NCI-H1092 (cell line): ENCODE measurements around the gene STARD4.

Experiments used
- DNase-seq: peaks from one replicate; lab custom pipeline; 2025; lab: John Stamatoyannopoulos, UW

Gene STARD4

DNA sequence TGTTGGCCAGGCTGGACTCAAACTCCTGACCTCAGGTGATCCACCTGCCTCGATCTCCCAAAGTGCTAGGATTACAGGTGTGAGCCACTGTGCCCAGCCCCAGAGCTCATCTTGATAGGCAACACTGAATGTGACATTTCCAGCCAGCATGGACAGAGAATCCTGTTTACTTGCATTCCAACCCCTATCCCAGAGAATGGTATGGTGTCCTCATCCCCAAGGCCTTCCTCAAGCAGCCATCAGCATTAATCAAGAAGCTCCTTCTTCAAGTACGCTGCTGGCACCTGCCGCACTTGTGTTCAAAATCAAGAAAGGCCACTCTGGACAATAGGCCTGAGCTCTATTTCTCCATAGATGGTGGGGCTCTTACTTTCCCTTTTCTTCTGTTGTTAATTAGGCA lies 40.2 kb downstream of the STARD4 start:
- no peak for DNase-seq

- DNase-seq = no peak
Observed at GRCh38 chr5:111469903-111470302, 42.4 kb downstream of the STARD4 start.

- no peak for DNase-seq
Observed at GRCh38 chr5:111469293-111469896, 42.9 kb downstream of the STARD4 start.

DNA sequence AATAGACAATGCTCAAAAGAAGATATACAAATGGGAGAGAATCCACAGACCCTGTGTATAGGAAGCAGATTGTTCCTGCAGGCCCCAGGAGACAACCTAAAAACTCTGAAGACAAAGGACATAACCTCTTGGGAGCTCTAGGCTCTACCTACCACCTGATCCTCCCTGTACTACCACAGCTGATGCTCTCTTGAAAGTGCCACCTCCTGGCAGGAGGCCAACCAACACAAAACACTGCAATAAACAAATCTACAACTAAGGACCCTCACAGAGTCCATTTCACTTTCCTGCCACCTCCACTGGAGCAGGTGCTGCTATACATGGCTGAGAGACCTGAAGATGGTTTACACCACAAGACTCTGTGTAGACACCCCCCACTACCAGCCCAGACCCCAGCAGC lies 49.0 kb downstream of the STARD4 start:
- peak; percentile 62 for DNase-seq

GRCh38 chr5:111461934-111462333 lies 50.4 kb downstream of the STARD4 start:
- no peak for DNase-seq

GRCh38 chr5:111461255-111461671 lies 51.1 kb downstream of the STARD4 start:
- no peak for DNase-seq

- DNase-seq = no peak
Observed at GRCh38 chr5:111454776-111455175, 57.6 kb downstream of the STARD4 start.

DNA sequence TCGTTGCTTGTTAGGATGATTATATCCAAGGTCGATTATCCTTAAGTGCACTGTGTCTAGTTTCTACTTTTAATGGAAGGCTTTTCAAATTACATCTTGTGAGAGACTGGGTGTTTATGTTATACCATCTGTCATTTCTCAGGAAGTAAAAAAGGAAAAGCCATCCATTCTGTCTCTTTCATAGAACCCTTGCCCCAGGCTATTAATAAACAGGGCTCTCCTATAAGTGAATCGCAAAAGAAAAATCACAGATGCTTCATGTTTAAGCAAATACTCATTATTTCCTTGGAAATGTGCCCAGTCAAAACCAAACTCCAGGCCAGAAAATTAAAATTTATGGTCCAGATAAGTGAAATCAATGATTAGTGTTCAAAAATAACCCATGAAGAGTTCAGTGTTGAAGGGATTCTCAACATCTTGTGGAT lies 58.1 kb downstream of the STARD4 start:
- DNase-seq = peak; percentile 64

- no peak for DNase-seq
Observed at GRCh38 chr5:111453747-111454146, 58.6 kb downstream of the STARD4 start.

GRCh38 chr5:111453295-111453694 lies 59.0 kb downstream of the STARD4 start:
- DNase-seq = no peak

- DNase-seq = no peak
Observed at GRCh38 chr5:111447822-111448221, 64.5 kb downstream of the STARD4 start.

DNA sequence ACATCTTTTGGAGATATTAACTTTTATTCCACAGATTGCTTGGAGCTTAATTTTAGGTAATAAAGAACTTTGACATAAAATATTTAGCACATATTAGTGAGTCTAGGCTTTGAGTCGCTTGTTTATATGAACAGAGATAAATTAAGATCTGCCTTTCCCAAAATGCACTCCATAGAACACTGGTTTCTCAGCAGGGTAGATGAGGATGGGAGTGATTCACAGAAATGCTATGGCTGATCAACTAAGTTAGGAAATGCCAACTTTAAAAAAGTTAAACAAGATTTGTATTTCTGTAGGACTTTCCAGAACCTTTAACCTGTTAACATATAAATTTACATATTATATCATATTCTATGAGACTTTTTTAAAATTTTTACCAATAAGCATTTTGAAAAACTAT lies 65.2 kb downstream of the STARD4 start:
- DNase-seq = no peak
